Measurements from ENCODE around the gene SREBF2.

The SREBF2 gene

GRCh38 chr22:41922328-41922727, 89.4 kb downstream of the SREBF2 start:
- ATAC-seq (no peak), DNase-seq (no peak)

GRCh38 chr22:41922940-41923594, 90.2 kb downstream of the SREBF2 start:
- ATAC-seq (no peak), DNase-seq (no peak)

GRCh38 chr22:41923595-41924276, 90.8 kb downstream of the SREBF2 start:
- ATAC-seq (no peak), DNase-seq (no peak)

GRCh38 chr22:41925783-41926460, 93.0 kb downstream of the SREBF2 start:
- peak; percentile 78 for ATAC-seq
- peak; percentile 87 for DNase-seq

GRCh38 chr22:41927813-41928212, 94.9 kb downstream of the SREBF2 start:
- DNase-seq, result no peak
- ATAC-seq, result no peak

GRCh38 chr22:41928593-41929417, 95.9 kb downstream of the SREBF2 start:
- DNase-seq (no peak), ATAC-seq (no peak)

- DNase-seq (no peak), ATAC-seq (no peak)
Observed at GRCh38 chr22:41929418-41929810, 96.5 kb downstream of the SREBF2 start.

GRCh38 chr22:41931701-41932269, 98.9 kb downstream of the SREBF2 start:
- DNase-seq (no peak), ATAC-seq (no peak)

- no peak for ATAC-seq
- no peak for DNase-seq
Observed at GRCh38 chr22:41932353-41932752, 99.4 kb downstream of the SREBF2 start.

- ATAC-seq, result no peak
- no peak for DNase-seq
Observed at GRCh38 chr22:41933411-41934177, 100.7 kb downstream of the SREBF2 start.

- ATAC-seq (no peak), DNase-seq (no peak)
Observed at GRCh38 chr22:41934284-41935014, 101.5 kb downstream of the SREBF2 start.

GRCh38 chr22:41935015-41935351, 102.1 kb downstream of the SREBF2 start:
- no peak for ATAC-seq
- DNase-seq, result no peak

- ATAC-seq (no peak), DNase-seq (no peak)
Observed at GRCh38 chr22:41935509-41935908, 102.6 kb downstream of the SREBF2 start.

GRCh38 chr22:41936894-41937169, 103.9 kb downstream of the SREBF2 start:
- no peak for ATAC-seq
- no peak for DNase-seq

GRCh38 chr22:41939981-41940831, 107.3 kb downstream of the SREBF2 start:
- peak; percentile 82 for ATAC-seq
- DNase-seq, result peak; percentile 89

GRCh38 chr22:41940832-41941765, 108.2 kb downstream of the SREBF2 start:
- DNase-seq, result peak; percentile 85
- peak; percentile 68 for ATAC-seq

GRCh38 chr22:41943661-41944209, 110.8 kb downstream of the SREBF2 start:
- ATAC-seq (no peak), DNase-seq (no peak)

GRCh38 chr22:41946629-41947423, 113.9 kb downstream of the SREBF2 start, which contains the start of gene CENPM:
Gene CENPM, minus strand, starts transcription at chr22:41947152. Its CDS starts 76 bp downstream, at chr22:41947076.
- ATAC-seq, result peak; percentile 95
- peak; percentile 96 for DNase-seq

All from stimulated activated naive CD8-positive, alpha-beta T cell treated with anti-CD3 and anti-CD28 coated beads, Interleukin-15, Interleukin-2, amounts not matched to agents 100 U/mL and 50 U/mL, for 24 hours (primary cell).